Astrocyte of the cerebellum (primary cell): ENCODE data around the gene GUK1.
A peak's percentile ranks its signal among the peaks of the same experiment; 100 is the strongest.

Source experiments
- DNase-seq: peaks from one replicate; pipeline ENCODE4 v3.0.0-alpha.2; 2011; ENCODE audit warnings: low read depth
- H3K4me3 ChIP-seq: 2 replicates; pipeline ENCODE4 v1.5.1; 2011; ENCODE audit warnings: mild to moderate bottlenecking, low read depth, low read length, moderate library complexity
- in situ Hi-C: cut with HindIII; loops from 2 replicates; pipeline ENCODE4 v1.10.0; 2017; ENCODE audit warnings: low sequenced_read_pairs
- TF ChIP-seq, protein P1 (sequence below): IDR thresholded peaks from 2 replicates; pipeline ENCODE4 v1.5.1; 2012; ENCODE audit warnings: low read length, low read depth, moderate library complexity, mild to moderate bottlenecking; ENCODE audit errors: missing control alignments

GUK1 gene

GRCh38 chr1:228139931-228140723, at the start of gene GUK1:
GUK1 (plus strand) TSS chr1:228140279; CDS start chr1:228140303, 24 bp downstream.
- in situ Hi-C loops = no loop called here
- TF ChIP-seq, protein P1, sequence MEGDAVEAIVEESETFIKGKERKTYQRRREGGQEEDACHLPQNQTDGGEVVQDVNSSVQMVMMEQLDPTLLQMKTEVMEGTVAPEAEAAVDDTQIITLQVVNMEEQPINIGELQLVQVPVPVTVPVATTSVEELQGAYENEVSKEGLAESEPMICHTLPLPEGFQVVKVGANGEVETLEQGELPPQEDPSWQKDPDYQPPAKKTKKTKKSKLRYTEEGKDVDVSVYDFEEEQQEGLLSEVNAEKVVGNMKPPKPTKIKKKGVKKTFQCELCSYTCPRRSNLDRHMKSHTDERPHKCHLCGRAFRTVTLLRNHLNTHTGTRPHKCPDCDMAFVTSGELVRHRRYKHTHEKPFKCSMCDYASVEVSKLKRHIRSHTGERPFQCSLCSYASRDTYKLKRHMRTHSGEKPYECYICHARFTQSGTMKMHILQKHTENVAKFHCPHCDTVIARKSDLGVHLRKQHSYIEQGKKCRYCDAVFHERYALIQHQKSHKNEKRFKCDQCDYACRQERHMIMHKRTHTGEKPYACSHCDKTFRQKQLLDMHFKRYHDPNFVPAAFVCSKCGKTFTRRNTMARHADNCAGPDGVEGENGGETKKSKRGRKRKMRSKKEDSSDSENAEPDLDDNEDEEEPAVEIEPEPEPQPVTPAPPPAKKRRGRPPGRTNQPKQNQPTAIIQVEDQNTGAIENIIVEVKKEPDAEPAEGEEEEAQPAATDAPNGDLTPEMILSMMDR = no peak
- peak within 1 kb of the TSS; percentile 95 for H3K4me3 ChIP-seq
- DNase-seq = peak; percentile 95

DNA sequence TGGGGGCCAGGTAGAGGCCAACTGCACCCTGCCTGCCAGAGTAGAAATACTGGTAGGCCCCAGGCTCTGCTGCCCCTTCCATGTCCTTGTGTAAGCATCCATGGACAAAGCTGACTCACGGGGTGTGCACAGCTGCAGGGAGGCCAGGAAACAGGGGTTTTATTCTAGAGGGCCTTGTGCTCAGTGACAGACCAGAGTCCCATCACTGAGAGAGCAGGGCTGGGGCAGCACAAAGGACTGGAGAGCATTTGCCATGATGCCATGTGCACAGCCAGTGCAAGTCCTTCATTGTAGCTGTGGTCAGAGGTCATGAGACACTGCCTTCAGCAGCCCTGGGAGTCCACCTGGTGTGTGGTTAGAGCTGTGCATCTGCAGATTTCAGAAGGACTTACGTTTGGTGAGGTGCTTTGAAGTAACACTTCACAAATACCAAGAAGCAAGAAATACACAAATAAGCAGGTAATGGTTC, 49.4 kb upstream of the GUK1 start:
- in situ Hi-C loops = no loop called here
- TF ChIP-seq, protein P1 = no peak
- DNase-seq = no peak
- H3K4me3 ChIP-seq = no peak overlapping the region

- TF ChIP-seq, protein P1 = no peak
- no peak overlapping the region for H3K4me3 ChIP-seq
- in situ Hi-C loops = no loop called here
- no peak for DNase-seq
Observed at GRCh38 chr1:228091084-228091483, 49.0 kb upstream of the GUK1 start.

DNA sequence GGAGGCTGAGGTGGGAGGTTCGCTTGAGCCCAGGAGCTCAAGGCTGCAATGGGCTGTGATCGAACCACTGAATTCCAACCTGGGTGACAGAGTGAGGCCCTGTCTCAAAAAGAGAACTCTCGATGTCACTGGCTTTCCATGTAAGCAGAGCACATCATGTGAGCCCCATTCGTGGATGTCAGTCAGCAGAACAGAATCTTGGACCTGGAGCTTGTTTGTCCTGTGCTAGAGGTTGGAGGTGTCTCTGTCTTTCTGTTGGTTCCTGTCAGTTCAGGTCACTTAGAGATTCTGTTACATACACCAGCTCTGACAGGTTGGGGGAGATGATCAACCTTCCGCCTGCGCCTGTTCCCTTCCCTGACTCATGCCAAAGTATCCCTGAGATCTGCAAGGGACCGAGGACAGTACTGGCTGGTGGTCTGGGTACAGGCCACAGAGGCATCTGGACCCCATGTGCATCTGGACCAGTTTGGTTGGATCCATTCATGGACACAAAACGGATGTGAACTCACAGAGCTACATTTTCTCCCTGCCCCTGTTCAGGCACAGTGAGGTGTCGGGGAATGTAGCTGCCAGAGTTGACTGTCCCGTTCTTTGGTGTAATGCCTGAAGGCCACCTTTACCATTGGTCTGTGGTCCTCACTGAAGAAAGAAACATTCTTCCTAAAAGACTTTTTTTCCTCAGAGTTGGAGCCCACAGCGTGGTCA, 47.6 kb upstream of the GUK1 start:
- in situ Hi-C loops = no loop called here
- H3K4me3 ChIP-seq = no peak overlapping the region
- TF ChIP-seq, protein P1 = no peak
- DNase-seq = no peak

- H3K4me3 ChIP-seq = no peak overlapping the region
- no peak for DNase-seq
- TF ChIP-seq, protein P1 = no peak
- in situ Hi-C loops = no loop called here
Observed at GRCh38 chr1:228093050-228093906, 46.8 kb upstream of the GUK1 start.

DNA sequence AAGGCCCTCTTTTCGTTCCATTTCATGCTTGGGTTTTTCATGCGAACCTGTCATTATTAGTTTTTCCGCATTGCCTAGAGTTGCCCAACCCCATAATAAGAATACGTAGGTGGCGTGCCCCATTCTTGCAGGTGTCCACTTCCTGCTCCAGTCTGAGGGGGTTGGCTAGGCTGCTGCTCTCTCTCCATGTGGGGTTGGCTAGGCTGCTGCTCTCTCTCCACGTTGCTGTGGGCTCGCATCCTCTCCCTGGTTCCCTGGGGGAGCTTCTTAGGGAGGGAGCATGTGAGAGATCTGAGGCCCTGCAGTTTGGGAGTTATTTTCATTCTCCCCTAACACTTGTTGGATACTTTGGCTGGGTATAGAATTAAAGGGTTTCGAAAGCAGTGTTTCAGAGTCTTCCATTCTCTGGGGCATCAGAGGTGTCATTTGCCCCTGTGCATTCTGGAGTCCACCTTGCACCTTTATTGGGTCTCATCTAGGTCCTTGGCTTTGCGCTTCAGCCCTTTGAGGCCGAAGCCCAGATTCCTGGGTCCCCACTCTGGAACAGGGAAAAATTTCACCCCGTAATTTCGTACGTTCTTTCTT, 45.6 kb upstream of the GUK1 start:
- H3K4me3 ChIP-seq = no peak overlapping the region
- in situ Hi-C loops = no loop called here
- no peak for DNase-seq
- TF ChIP-seq, protein P1 = no peak
